GM18526 (cell line): ENCODE data around the gene APOD.

Experiments
- POLR2A ChIP-seq: IDR thresholded peaks from 3 replicates; pipeline ENCODE4 v1.6.1; 2011; ENCODE audit not compliant: insufficient read length; ENCODE audit errors: extremely low read depth

The APOD gene

GRCh38 chr3:195580744-195581443 lies 2.8 kb downstream of the APOD start:
- no peak for TF ChIP-seq POLR2A

GRCh38 chr3:195579281-195579680 lies 4.5 kb downstream of the APOD start:
- TF ChIP-seq POLR2A: no peak

- TF ChIP-seq POLR2A: no peak
Observed at GRCh38 chr3:195578565-195578964, 5.2 kb downstream of the APOD start.

GRCh38 chr3:195577645-195578177 lies 6.0 kb downstream of the APOD start:
- no peak for TF ChIP-seq POLR2A

- TF ChIP-seq POLR2A: no peak
Observed at GRCh38 chr3:195574497-195575304, 9.0 kb downstream of the APOD start.

- TF ChIP-seq POLR2A: no peak
Observed at GRCh38 chr3:195573611-195574496, 9.9 kb downstream of the APOD start.

GRCh38 chr3:195571361-195571760 lies 12.4 kb downstream of the APOD start:
- no peak for TF ChIP-seq POLR2A

GRCh38 chr3:195570912-195571311 lies 12.8 kb downstream of the APOD start:
- TF ChIP-seq POLR2A: no peak

GRCh38 chr3:195570344-195570743 lies 13.4 kb downstream of the APOD start:
- no peak for TF ChIP-seq POLR2A

- TF ChIP-seq POLR2A: no peak
Observed at GRCh38 chr3:195568630-195569029, 15.1 kb downstream of the APOD start.

- TF ChIP-seq POLR2A: no peak
Observed at GRCh38 chr3:195566797-195567196, 16.9 kb downstream of the APOD start.

- TF ChIP-seq POLR2A: no peak
Observed at GRCh38 chr3:195565716-195566115, 18.0 kb downstream of the APOD start.

- TF ChIP-seq POLR2A: no peak
Observed at GRCh38 chr3:195563317-195563716, 20.4 kb downstream of the APOD start.

GRCh38 chr3:195559723-195560409 lies 23.9 kb downstream of the APOD start:
- TF ChIP-seq POLR2A: no peak

GRCh38 chr3:195558602-195559001 lies 25.1 kb downstream of the APOD start:
- TF ChIP-seq POLR2A: no peak
